Cerebellar nuclear complex (tissue), 1 donor: Measurements from ENCODE around the gene CFH.
"Not testable (repeated sequence)": the region's sequence is repeated elsewhere in the genome, so short reads cannot be mapped to it uniquely, and the experiment has no call there.

Source experiments
- DNase-seq, 2 experiments: peaks; one replicate each; lab custom pipeline; 2025; lab: John Stamatoyannopoulos, UW

CFH gene

GRCh38 chr1:196669051-196669450 is 17.2 kb downstream of the CFH start:
- DNase-seq: no peak

GRCh38 chr1:196669693-196670092 is 17.9 kb downstream of the CFH start:
- no peak for DNase-seq

GRCh38 chr1:196674908-196675307 is 23.1 kb downstream of the CFH start:
- DNase-seq: no peak

GRCh38 chr1:196677781-196678509 is 26.1 kb downstream of the CFH start:
- no peak for DNase-seq

GRCh38 chr1:196678510-196678884 is 26.7 kb downstream of the CFH start:
- no peak for DNase-seq

GRCh38 chr1:196680107-196680506 is 28.3 kb downstream of the CFH start:
- no peak for DNase-seq

GRCh38 chr1:196684476-196684875 is 32.6 kb downstream of the CFH start:
- DNase-seq: no peak

- DNase-seq: no peak
Observed at GRCh38 chr1:196685506-196685905, 33.7 kb downstream of the CFH start.

- no peak for DNase-seq
Observed at GRCh38 chr1:196689001-196689400, 37.2 kb downstream of the CFH start.

GRCh38 chr1:196690582-196690981 is 38.7 kb downstream of the CFH start:
- no peak for DNase-seq

GRCh38 chr1:196698993-196699392 is 47.1 kb downstream of the CFH start:
- DNase-seq: no peak

GRCh38 chr1:196701144-196701543 is 49.3 kb downstream of the CFH start:
- no peak for DNase-seq

- DNase-seq: not testable (repeated sequence)
Observed at GRCh38 chr1:196709892-196710291, 58.0 kb downstream of the CFH start.

- DNase-seq: no peak
Observed at GRCh38 chr1:196717868-196718267, 66.0 kb downstream of the CFH start.

GRCh38 chr1:196723325-196724185 is 71.7 kb downstream of the CFH start:
- DNase-seq: no peak

- no peak for DNase-seq
Observed at GRCh38 chr1:196732526-196732925, 80.7 kb downstream of the CFH start.

GRCh38 chr1:196733091-196733970 is 81.5 kb downstream of the CFH start:
- DNase-seq: no peak

GRCh38 chr1:196734006-196734405 is 82.2 kb downstream of the CFH start:
- DNase-seq: no peak

GRCh38 chr1:196734460-196734859 is 82.6 kb downstream of the CFH start:
- DNase-seq: no peak

GRCh38 chr1:196738730-196739129 is 86.9 kb downstream of the CFH start:
- DNase-seq: no peak

GRCh38 chr1:196743244-196743643 is 91.4 kb downstream of the CFH start:
- not testable (repeated sequence) for DNase-seq

- not testable (repeated sequence) for DNase-seq
Observed at GRCh38 chr1:196765019-196765740, 113.3 kb downstream of the CFH start.
